Immature natural killer cell (primary cell): ENCODE results near the gene FBXW8. TPM values are rescaled to one million over a fixed set of nuclear protein-coding genes. Genes with fewer than 3 reads are reported as not detected.

Experiments
- DNase-seq, 3 donors: peaks; one replicate each; pipeline ENCODE4 v3.0.0; 2022; ENCODE audit warnings: mixed read lengths in 1 of 3
- H3K27ac Mint-ChIP-seq, 6 donors: one replicate each; pipeline ENCODE4 v1.8.0; 2020; ENCODE audit warnings: mixed read lengths in 6 of 6, mild to moderate bottlenecking in 5 of 6, inconsistent platforms in 4 of 6, moderate library complexity in 3 of 6
- H3K27me3 Mint-ChIP-seq, 3 donors: one replicate each; pipeline ENCODE4 v1.8.0; 2020 to 2021; ENCODE audit warnings: low read depth in 3 of 3, mild to moderate bottlenecking in 3 of 3, mixed read lengths in 3 of 3, moderate library complexity in 3 of 3, inconsistent platforms in 1 of 3
- H3K36me3 Mint-ChIP-seq, 3 donors: one replicate each; pipeline ENCODE4 v1.8.0; 2020; ENCODE audit warnings: mixed read lengths in 3 of 3, inconsistent platforms in 2 of 3, mild to moderate bottlenecking in 2 of 3
- H3K4me1 Mint-ChIP-seq, 2 donors: one replicate each; pipeline ENCODE4 v1.8.0; 2020; ENCODE audit warnings: inconsistent platforms in 2 of 2, mild to moderate bottlenecking in 2 of 2, mixed read lengths in 2 of 2, moderate library complexity in 1 of 2
- H3K4me3 Mint-ChIP-seq, 5 donors: one replicate each; pipeline ENCODE4 v1.8.0; 2020; ENCODE audit warnings: mild to moderate bottlenecking in 5 of 5, mixed read lengths in 5 of 5, inconsistent platforms in 3 of 5, moderate library complexity in 3 of 5
- H3K9me3 Mint-ChIP-seq, 6 donors: one replicate each; pipeline ENCODE4 v1.8.0; 2020; ENCODE audit warnings: mild to moderate bottlenecking in 6 of 6, mixed read lengths in 6 of 6, inconsistent platforms in 4 of 6, moderate library complexity in 3 of 6
- polyA plus RNA-seq, 3 donors: library from polyadenylated mRNA; unstranded; fragments of 300-500 nt; fragmentation: Illumina TruSeq; gene quantifications; one replicate each; pipeline ENCODE4 v1.2.3, GENCODE V29; 2021

FBXW8 gene
- polyA plus RNA-seq, 3 donors from 2014 or later = 6.6 to 11.6 (median 10.6) TPM

DNA sequence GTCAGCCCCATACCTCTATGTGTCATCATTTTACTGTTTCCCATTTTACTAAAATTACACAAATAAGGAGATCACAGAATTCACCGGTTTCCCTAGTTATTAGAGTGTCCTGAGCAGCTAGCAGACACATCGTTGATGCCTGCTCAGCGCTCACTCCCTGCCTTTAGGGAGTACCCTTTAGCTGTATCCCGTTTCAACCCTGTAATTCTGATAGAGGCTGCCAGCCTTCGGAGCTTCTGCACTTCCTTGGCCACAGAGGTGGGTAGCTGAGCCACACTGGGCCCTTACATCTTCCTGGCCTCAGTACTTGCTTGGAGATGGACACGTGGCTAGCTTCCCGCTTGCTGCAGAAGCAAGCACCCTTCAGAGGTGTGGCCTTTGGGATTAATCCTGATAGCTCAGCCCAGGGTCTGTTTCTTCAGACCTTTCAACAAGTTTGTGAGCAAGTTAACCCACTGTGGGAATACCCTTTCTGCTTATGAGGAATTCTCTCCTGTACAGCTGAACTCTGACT, 14.3 kb upstream of the FBXW8 start:
- H3K36me3 Mint-ChIP-seq = no peaks in the 10 kb centered on the region
- no peak for DNase-seq
- H3K27me3 Mint-ChIP-seq = peaks cover 2 to 16% (median 4%) of the 10 kb centered on the region in 3 donors
- H3K4me1 Mint-ChIP-seq = no peaks in the 10 kb centered on the region
- no peak overlapping the region for H3K4me3 Mint-ChIP-seq
- H3K9me3 Mint-ChIP-seq = peaks cover 0 to 1% (median 0%) of the 10 kb centered on the region in 6 donors
- no peak overlapping the region for H3K27ac Mint-ChIP-seq

DNA sequence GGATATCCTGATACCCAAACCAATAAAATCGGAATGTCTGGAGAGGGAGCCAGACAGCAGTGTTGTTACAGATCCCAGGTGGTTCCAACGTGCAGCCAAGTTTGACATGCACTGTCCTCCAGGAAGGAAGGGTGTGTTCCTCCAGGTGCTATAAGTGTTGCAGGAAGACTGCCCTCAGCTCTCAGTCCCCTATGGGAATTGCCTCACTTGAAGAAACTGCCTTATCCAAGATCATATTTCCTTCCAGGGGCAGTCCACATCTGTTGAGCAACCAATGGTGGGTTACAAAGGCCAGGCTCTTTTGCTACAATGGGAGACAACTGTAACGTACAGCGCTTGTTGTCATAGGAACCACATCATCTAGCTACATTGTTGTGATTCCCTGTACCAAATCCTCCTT, 13.3 kb upstream of the FBXW8 start:
- peaks cover 2 to 21% (median 6%) of the 10 kb centered on the region in 3 donors for H3K27me3 Mint-ChIP-seq
- no peak overlapping the region for H3K4me3 Mint-ChIP-seq
- H3K27ac Mint-ChIP-seq = no peak overlapping the region
- no peaks in the 10 kb centered on the region for H3K36me3 Mint-ChIP-seq
- H3K9me3 Mint-ChIP-seq = peaks cover 0 to 1% (median 0%) of the 10 kb centered on the region in 6 donors
- H3K4me1 Mint-ChIP-seq = no peaks in the 10 kb centered on the region
- no peak for DNase-seq

DNA sequence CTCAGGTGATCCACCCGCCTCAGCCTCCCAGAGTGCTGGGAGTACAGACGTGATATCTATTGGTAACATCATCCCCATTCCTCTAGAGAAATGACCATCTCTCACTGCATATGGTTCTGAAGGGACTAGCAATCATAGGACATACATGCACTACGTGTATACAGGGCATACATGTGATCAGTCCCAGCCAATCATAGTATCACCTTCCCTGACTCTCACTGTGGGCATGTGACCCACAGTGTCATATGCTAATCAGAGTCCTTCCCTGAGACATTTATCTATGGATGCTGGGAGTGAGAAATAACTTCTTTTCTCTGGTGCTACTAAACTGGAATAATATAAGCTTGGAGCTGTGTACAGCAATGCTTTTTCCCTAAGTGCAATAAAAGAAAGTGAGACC, 12.1 kb upstream of the FBXW8 start:
- no peak for DNase-seq
- no peak overlapping the region for H3K27ac Mint-ChIP-seq
- H3K9me3 Mint-ChIP-seq = peaks cover 0 to 1% (median 0%) of the 10 kb centered on the region in 6 donors
- no peaks in the 10 kb centered on the region for H3K4me1 Mint-ChIP-seq
- no peaks in the 10 kb centered on the region for H3K36me3 Mint-ChIP-seq
- H3K27me3 Mint-ChIP-seq = peaks cover 2 to 21% (median 4%) of the 10 kb centered on the region in 3 donors
- H3K4me3 Mint-ChIP-seq = no peak overlapping the region

DNA sequence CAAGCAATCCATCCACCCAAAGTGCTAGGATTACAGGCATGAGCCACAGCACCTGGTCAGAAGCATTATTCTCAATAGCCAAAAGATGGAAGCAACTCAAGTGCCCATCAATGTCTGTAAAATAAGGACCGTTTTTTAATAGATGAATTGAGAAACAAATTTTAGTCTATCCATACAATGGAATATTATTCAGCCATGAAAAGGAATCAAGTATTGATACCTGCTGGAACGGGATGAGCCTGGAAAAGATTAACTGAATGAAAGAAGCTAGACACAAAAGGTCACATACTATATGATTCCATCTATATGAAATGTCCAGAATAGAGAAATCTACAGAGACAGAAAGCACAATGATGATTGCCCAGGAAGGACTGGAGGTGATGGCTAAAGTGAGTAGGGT, 9.1 kb upstream of the FBXW8 start:
- Mint-ChIP-seq H3K4me3 (no peak overlapping the region), H3K36me3 (no peaks in the 10 kb centered on the region), H3K27ac (no peak overlapping the region), H3K9me3 (peaks cover 0 to 1% (median 0%) of the 10 kb centered on the region in 6 donors), H3K4me1 (no peaks in the 10 kb centered on the region), H3K27me3 (peaks cover 2 to 35% (median 2%) of the 10 kb centered on the region in 3 donors)
- DNase-seq = no peak

DNA sequence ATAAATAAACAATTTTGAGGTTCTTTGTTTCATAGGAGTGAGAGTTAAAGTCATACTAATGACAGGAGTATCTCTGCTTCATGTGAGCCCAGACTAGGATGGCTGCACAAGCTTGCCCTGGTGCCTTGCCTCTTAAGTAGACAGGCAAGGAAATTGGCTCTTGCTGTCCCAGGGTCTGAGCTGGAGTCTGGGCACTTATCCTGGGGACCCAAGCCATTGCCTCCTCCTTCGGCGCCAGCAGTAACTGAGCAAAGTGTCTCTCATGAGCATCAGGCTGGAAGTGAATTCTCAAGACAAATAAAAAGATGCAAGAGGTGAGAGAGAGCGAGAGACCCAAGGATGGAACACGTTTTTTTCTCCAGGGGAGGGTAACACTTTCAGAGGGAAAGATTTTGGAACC, 6.9 kb upstream of the FBXW8 start:
- Mint-ChIP-seq H3K27ac (peak overlapping the region in 1 of 6 donors; percentile 42), H3K27me3 (peaks cover 2 to 32% (median 7%) of the 10 kb centered on the region in 3 donors), H3K4me1 (no peaks in the 10 kb centered on the region), H3K36me3 (no peaks in the 10 kb centered on the region), H3K4me3 (no peak overlapping the region), H3K9me3 (peaks cover 0 to 1% (median 0%) of the 10 kb centered on the region in 6 donors)
- no peak for DNase-seq

DNA sequence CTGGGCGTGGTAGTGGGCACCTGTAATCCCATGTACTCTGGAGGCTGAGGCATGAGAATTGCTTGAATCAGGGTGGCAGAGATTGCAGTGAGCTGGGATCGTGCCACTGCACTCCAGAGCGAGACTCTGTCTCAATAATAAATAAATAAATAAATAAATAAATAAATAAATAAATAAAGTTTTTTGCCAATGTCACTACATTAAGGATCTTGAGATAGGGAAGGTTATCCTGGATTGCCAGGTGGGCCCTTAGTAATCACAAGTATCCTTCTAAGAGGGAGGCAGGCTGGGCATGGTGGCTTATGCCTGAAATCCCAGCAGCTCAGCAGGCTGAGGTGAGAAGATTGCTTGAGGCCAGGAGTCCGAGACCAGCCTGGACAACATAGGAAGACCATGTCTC, 4.5 kb upstream of the FBXW8 start:
- no peak overlapping the region for H3K27ac Mint-ChIP-seq
- no peak overlapping the region for H3K4me3 Mint-ChIP-seq
- H3K27me3 Mint-ChIP-seq = peaks cover 4 to 23% (median 10%) of the 10 kb centered on the region in 3 donors
- H3K36me3 Mint-ChIP-seq = no peaks in the 10 kb centered on the region
- no peak for DNase-seq
- peaks cover 0 to 1% (median 0%) of the 10 kb centered on the region in 6 donors for H3K9me3 Mint-ChIP-seq
- H3K4me1 Mint-ChIP-seq = peaks cover 6 to 9% of the 10 kb centered on the region in 2 donors

DNA sequence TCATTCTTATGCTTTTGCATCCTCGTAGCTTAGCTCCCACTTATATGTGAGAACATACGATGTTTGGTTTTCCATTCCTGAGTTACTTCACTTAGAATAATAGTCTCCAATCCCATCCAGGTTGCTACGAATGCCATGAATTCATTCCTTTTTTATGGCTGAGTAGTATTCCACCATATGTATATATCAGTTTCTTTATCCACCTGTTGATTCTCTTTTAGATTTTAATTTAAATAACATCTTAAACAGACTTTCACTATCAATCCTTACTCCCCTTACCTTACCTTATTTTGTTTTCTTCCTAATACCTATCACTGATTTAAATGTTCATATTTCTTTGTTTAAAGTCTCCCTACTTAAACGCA, 488 bp upstream of the FBXW8 start:
- Mint-ChIP-seq H3K36me3 (no peaks in the 10 kb centered on the region), H3K4me1 (peaks cover 20 to 37% of the 10 kb centered on the region in 2 donors), H3K9me3 (no peaks in the 10 kb centered on the region), H3K4me3 (peak overlapping the region; percentile 83 to 95 (median 92)), H3K27ac (peak overlapping the region; percentile 65 to 90 (median 83)), H3K27me3 (peaks cover 4 to 9% (median 7%) of the 10 kb centered on the region in 3 donors)
- DNase-seq = no peak

DNA sequence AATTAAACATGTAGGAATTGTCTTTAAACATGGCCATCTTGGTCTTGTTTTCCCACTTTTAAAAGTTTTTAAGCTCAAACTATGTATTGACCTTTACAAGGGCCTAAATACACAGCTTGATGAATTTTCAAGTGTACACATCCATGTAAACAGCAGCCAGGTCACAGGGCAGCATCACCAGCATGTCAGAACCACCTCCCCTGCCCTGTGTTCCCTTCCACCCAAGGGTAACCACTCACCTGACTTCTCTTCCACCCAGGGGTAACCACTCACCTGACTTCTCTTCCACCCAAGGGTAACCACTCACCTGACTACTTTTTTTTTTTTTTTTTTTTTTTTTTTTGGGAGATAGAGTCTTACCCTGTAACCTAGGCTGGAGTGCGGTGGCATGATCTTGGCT, 4.6 kb downstream of the FBXW8 start:
- Mint-ChIP-seq H3K27ac (peak overlapping the region in 1 of 6 donors; percentile 68), H3K36me3 (peaks cover 0 to 4% (median 0%) of the 10 kb centered on the region in 3 donors), H3K27me3 (peaks cover 8 to 12% (median 11%) of the 10 kb centered on the region in 3 donors), H3K4me1 (peaks cover 52 to 84% of the 10 kb centered on the region in 2 donors), H3K9me3 (no peaks in the 10 kb centered on the region), H3K4me3 (no peak overlapping the region)
- no peak for DNase-seq

DNA sequence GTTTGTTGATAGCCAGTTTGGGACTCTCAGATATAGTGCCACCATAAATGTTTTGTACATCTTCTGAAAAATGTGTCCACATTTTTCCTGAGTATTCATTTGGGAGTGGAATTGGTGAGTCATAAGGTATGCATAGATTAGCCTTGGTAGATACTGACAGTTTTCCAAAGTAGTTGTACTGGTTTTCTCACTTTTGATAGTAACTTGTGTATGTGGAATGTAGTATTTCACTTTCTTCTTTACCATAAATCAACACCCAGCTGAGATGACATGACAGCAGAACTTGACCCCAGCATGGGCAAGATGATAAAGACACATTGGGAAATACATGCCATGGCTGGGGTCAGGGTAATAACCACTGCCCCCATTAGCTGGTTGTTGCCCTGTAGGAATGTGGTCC, 5.4 kb downstream of the FBXW8 start:
- peaks cover 0 to 4% (median 0%) of the 10 kb centered on the region in 3 donors for H3K36me3 Mint-ChIP-seq
- H3K9me3 Mint-ChIP-seq = no peaks in the 10 kb centered on the region
- peaks cover 56 to 86% of the 10 kb centered on the region in 2 donors for H3K4me1 Mint-ChIP-seq
- H3K27ac Mint-ChIP-seq = peak overlapping the region; percentile 22 to 99 (median 86)
- H3K27me3 Mint-ChIP-seq = peaks cover 6 to 11% (median 8%) of the 10 kb centered on the region in 3 donors
- no peak for DNase-seq
- H3K4me3 Mint-ChIP-seq = peak overlapping the region; percentile 42 to 77 (median 66)

DNA sequence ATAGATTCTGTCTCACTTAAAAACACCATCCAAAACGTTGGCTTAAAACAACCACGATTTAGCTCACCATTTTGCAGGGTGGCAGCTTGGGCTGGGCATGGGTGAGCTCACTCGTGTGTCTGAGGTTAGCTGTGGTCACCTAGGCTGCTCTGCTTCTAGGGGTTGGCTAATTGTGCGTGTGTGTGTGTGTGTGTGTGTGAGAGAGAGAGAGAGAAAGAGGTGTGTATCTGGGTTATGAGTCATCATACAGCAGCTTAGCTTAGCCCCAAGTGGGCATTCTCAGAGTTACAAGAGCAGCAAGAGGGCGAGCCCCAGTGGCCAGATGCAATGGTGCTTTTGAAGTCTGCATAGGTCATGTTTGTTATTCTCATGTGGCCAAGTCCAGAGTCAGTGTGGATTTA, 6.0 kb downstream of the FBXW8 start:
- H3K27ac Mint-ChIP-seq = peak overlapping the region; percentile 22 to 99 (median 86)
- peaks cover 0 to 4% (median 0%) of the 10 kb centered on the region in 3 donors for H3K36me3 Mint-ChIP-seq
- DNase-seq = peak; percentile 77 to 85 (median 80)
- no peaks in the 10 kb centered on the region for H3K9me3 Mint-ChIP-seq
- H3K4me3 Mint-ChIP-seq = peak overlapping the region; percentile 42 to 77 (median 66)
- peaks cover 55 to 87% of the 10 kb centered on the region in 2 donors for H3K4me1 Mint-ChIP-seq
- peaks cover 6 to 11% (median 8%) of the 10 kb centered on the region in 3 donors for H3K27me3 Mint-ChIP-seq

DNA sequence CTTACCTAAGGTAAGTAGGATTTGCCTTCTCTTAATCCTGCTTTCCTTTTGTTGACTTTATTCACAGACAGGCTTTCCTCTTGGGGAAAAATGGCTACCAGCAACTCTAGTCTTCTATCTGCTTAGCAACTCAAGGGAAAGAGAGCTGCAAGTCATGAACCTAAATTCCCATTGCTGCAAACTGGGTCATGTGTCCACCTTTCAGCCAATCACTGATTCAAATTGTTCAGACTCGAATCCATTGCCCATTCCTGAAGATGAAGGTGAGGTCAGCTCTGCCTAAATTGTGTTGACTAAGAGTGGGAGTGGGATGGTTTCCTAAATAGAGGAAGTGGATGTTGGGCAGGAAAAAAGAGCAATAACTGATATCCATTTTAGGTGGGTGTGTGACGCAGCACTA, 7.7 kb downstream of the FBXW8 start:
- H3K9me3 Mint-ChIP-seq = no peaks in the 10 kb centered on the region
- H3K27ac Mint-ChIP-seq = no peak overlapping the region
- no peak overlapping the region for H3K4me3 Mint-ChIP-seq
- H3K36me3 Mint-ChIP-seq = peaks cover 0 to 4% (median 0%) of the 10 kb centered on the region in 3 donors
- DNase-seq = no peak
- peaks cover 6 to 11% (median 8%) of the 10 kb centered on the region in 3 donors for H3K27me3 Mint-ChIP-seq
- H3K4me1 Mint-ChIP-seq = peaks cover 59 to 82% of the 10 kb centered on the region in 2 donors

DNA sequence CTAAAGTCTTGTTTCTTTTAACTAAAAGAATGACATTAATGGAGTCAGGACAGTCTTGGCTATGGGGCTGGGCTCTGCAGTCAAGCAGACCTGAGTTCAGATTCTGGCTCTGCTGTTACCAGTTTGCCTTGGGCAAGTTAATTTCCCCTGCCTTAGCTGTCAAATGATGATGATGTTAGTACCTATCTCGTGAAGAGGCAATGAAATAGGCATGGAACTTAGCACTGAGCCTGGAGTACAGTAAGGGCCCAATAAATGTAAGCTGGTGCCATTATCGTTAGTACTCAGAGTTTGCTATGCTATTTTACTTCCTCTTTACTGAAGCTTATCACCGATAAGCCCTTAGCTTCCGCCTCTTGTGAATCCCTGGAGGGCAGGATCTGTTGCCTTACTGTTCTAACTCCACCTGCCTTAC, 8.5 kb downstream of the FBXW8 start:
- H3K9me3 Mint-ChIP-seq = no peaks in the 10 kb centered on the region
- H3K4me3 Mint-ChIP-seq = no peak overlapping the region
- DNase-seq = no peak
- peaks cover 63 to 84% of the 10 kb centered on the region in 2 donors for H3K4me1 Mint-ChIP-seq
- H3K27me3 Mint-ChIP-seq = peaks cover 6 to 11% (median 8%) of the 10 kb centered on the region in 3 donors
- peak overlapping the region in 1 of 6 donors; percentile 59 for H3K27ac Mint-ChIP-seq
- H3K36me3 Mint-ChIP-seq = peaks cover 0 to 4% (median 0%) of the 10 kb centered on the region in 3 donors

DNA sequence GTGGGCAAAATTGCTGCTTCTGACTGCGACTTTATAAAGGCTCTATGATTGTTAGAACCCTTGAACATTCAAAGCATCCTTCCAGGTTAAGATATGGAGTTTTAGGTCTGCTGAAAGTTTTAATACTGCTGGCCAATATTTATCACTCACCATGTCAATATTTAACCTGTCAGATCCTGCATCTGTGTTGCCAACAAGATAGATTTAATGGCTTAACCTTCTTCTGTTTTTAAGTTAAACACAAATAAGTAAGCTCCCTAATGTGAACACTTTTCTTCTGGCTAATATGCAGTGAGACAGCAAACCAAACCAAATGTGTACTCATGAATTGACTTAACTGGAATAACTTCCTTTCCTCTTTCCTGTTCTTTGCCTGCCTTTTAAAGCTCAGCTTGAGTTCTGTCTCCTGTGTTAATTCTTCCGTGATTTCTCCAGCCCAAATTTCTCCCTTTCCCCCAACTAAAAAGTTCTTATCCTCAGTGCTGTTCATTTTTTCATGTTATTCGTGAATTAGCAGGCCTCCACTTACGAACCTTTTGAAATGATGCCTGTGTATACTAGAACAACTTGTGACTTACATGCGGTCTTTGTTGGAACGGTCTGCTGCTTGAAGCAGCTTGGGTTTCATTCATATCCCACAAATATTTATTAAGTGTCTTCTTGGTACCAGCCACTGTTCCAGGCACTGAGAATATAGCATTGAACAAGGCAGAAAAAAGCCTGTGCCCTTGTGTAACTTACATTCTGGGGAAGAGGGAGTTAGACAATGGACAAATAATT, 9.1 kb downstream of the FBXW8 start:
- peaks cover 0 to 6% (median 4%) of the 10 kb centered on the region in 3 donors for H3K36me3 Mint-ChIP-seq
- H3K9me3 Mint-ChIP-seq = no peaks in the 10 kb centered on the region
- H3K27ac Mint-ChIP-seq = peak overlapping the region in 2 of 6 donors; percentile 1 to 59
- no peak overlapping the region for H3K4me3 Mint-ChIP-seq
- no peak for DNase-seq
- peaks cover 70 to 89% of the 10 kb centered on the region in 2 donors for H3K4me1 Mint-ChIP-seq
- H3K27me3 Mint-ChIP-seq = peaks cover 9 to 14% (median 11%) of the 10 kb centered on the region in 3 donors

DNA sequence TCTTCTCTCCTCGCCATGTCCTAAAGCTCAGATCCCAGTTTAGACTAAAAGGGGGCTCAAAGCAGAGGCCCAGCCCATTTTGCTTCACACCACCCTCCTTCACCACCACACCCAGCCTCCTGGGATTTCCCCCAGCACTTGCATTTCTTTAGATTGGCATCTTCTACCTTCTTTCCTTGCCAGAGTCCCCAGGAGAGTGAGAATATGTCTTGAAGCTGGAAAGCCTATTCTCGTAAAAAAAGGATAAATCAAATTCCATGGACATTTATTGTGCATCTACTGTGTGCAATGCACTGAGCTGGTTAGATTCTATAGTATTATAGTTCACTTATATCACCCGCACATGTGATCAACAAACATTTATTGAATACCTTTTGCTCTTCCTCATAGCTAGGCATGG, 10.2 kb downstream of the FBXW8 start:
- Mint-ChIP-seq H3K9me3 (no peaks in the 10 kb centered on the region), H3K36me3 (peaks cover 0 to 7% (median 4%) of the 10 kb centered on the region in 3 donors), H3K4me3 (no peak overlapping the region), H3K4me1 (peaks cover 73 to 89% of the 10 kb centered on the region in 2 donors), H3K27ac (no peak overlapping the region), H3K27me3 (peaks cover 9 to 15% (median 12%) of the 10 kb centered on the region in 3 donors)
- DNase-seq = no peak
